RWPE1 (cell line): Measurements from ENCODE around the gene BABAM2.

ENCODE experiments used
- CTCF ChIA-PET: fragments of 350-600 bp; sonication (Branson Sonifier 250); formaldehyde crosslinking; extraction: SDS; loops from one replicate; lab custom pipeline; 2021; lab: Yijun Ruan, JAX
- POLR2A ChIA-PET: fragments of 400-600 bp; formaldehyde crosslinking; extraction: SDS; loops from one replicate; lab custom pipeline; 2020; ENCODE audit warnings: antibody characterized with exemption; ENCODE audit not compliant: low non-redundant PET; lab: Yijun Ruan, JAX
- DNase-seq: peaks from one replicate; pipeline ENCODE4 v3.0.0; 2012; ENCODE audit warnings: low spot score
- H3K27ac ChIP-seq: fragments of 450-650 bp; 2 replicates; pipeline ENCODE4 v1.5.1; 2017
- TF ChIP-seq, protein P1 (sequence below): fragments of 450-650 bp; conservative IDR thresholded peaks from 2 replicates; pipeline ENCODE4 v1.5.1; 2017; ENCODE audit warnings: low read depth, mild to moderate bottlenecking

BABAM2 gene

DNA sequence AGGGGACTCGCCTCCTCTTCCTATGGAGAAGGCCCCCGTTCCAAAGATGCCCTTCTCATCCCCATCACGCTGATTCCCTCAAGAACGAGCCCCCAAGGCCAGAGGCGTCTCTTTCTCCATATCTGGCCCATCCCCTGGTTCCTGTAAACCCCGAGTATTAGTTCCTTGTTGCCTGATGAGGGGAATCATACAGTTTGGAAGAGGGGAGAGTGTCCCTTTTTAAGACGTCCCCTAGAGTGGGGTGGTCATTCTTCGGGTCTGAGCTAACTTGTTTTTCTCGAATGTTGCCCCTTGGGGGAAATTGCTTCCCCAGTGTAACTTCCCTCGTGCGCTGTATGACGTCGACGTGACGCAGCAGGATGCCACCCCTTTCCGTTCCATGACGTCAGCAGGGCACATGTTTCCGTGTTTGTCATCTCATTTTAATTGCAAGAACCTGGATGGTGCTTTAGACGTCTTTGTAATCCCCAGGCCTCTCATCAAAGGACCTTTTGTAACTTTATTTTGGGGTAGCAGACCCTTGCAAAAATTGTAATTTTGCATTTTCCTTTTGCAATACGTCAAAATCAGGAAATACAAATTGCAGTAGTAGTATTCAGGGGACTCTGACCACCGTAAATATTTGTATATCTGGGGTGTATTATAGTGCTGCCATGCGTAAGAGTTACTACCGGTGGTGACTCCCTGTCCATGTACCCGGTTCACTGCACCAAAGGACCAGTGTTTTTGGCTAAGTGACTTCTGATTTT lies 569 bp downstream of the BABAM2 start:
- DNase-seq = peak; percentile 80
- CTCF ChIA-PET = interaction anchor here (0.5 kb wide), 1 partner anchor 359 kb away, joined by 4 read pairs; no protein-coding TSS in a partner anchor
- TF ChIP-seq, protein P1, sequence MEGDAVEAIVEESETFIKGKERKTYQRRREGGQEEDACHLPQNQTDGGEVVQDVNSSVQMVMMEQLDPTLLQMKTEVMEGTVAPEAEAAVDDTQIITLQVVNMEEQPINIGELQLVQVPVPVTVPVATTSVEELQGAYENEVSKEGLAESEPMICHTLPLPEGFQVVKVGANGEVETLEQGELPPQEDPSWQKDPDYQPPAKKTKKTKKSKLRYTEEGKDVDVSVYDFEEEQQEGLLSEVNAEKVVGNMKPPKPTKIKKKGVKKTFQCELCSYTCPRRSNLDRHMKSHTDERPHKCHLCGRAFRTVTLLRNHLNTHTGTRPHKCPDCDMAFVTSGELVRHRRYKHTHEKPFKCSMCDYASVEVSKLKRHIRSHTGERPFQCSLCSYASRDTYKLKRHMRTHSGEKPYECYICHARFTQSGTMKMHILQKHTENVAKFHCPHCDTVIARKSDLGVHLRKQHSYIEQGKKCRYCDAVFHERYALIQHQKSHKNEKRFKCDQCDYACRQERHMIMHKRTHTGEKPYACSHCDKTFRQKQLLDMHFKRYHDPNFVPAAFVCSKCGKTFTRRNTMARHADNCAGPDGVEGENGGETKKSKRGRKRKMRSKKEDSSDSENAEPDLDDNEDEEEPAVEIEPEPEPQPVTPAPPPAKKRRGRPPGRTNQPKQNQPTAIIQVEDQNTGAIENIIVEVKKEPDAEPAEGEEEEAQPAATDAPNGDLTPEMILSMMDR = no peak
- H3K27ac ChIP-seq = peak overlapping the region; percentile 91
- POLR2A ChIA-PET = interaction anchor here (0.8 kb wide), 1 partner anchor 499 kb away, joined by 3 read pairs; no protein-coding TSS in a partner anchor

DNA sequence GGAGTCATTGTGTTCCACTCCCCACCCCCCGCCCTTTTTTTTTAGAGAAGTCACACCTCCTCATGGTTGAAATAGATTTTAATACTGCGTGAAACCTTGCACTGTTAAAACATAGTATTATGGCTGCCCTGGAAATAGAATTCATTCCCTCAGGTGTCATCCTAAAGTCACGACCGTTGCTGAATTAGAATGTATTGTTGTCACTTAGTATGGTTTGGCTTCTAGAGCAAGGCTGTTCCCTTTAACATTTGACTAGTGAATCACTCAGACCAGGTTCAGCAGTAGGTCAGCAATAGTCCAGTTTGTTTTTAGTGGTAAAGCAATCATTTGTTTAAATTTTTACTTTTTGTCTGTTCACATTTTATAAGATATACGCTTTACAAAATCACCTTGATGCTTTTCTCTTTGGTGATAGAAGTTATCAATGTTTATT lies 1.2 kb downstream of the BABAM2 start:
- TF ChIP-seq, protein P1 = no peak
- ChIA-PET POLR2A (no interaction called here), CTCF (interaction anchor here (0.5 kb wide), 1 partner anchor 358 kb away, joined by 4 read pairs; no protein-coding TSS in a partner anchor)
- no peak for DNase-seq
- no peak overlapping the region for H3K27ac ChIP-seq

DNA sequence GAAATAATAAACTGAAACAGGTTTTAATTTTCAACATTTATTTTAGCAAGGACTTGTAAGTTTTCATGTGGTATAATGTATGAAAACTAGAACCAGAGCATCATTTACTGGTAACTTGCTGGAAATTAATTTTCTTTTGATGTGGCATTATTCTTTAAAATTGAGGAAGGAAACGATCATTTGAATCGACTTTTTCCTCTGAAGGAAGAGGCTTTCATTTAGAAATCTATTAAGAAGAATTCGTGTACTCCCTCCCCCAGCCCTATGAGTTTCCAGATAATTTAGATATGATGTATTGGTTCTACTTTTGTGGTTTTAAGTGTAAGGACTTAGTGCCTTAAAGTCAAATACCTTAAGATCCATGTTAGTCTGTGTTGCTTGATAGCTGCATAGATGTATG lies 2.5 kb downstream of the BABAM2 start:
- ChIA-PET POLR2A (no interaction called here), CTCF (interaction anchor here (0.6 kb wide), 1 partner anchor 750 kb away, joined by 4 read pairs; no protein-coding TSS in a partner anchor)
- TF ChIP-seq, protein P1 = no peak
- no peak for DNase-seq
- no peak overlapping the region for H3K27ac ChIP-seq

DNA sequence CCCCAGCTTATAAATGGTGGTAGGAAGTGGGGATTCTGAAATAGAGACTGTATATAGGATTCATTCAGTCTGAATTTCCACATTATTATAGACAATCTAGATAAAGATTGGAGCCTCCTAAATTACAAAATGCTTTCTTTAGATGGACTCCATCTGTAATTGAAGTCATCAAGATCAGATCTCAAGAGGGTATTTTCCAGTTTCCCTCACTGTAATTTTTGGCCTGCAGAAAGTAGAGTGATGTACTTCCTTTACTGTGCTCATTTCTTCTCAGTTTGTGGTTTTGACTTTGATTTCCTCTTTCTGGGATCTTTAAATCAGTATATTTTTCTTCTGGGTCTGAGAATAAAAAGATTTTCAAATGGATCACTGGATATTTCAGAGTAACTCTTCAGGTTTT lies 7.2 kb downstream of the BABAM2 start:
- no peak for DNase-seq
- POLR2A ChIA-PET = no interaction called here

DNA sequence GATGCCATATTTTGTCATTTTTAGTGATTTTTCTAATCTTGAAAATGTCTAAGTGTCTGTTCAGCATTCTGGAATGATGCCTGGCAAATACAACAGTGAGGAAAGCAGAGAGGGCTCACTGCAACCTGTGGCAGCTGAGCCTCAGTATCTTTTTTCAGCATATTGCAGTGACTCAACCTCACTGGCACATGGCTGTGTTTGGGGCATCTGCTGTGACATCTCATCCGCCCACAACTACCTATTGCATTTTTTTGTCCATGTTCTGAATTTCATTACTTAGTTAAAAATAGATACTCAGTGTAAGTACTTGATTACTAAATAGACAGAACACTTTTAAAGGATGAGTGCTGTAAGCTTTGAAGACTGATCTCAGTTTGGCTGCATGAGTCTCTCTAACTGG lies 10.7 kb downstream of the BABAM2 start:
- CTCF ChIA-PET = no interaction called here
- POLR2A ChIA-PET = no interaction called here

More for the DNA sequence above, 7.2 kb downstream of the BABAM2 start:
- no peak overlapping the region for H3K27ac ChIP-seq
- CTCF ChIA-PET = no interaction called here
- TF ChIP-seq, protein P1 = no peak

DNA sequence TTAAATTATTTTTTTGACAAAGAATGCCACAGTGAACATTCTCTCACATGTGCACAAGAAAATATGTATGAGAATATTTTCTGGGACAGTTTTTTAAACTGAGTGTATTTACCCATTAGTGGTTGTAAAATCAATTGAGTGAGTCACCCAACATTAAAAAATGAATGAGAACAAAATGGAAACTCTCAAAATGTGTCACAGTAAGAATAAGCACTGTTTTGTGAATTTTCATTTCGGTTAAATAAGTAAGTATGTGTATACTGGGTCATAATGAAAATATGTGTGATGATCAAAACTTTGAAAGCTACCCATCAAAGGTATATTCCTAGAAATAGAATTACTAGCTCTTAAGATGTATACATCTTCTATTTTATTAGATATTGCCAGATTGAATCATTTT lies 11.6 kb downstream of the BABAM2 start:
- POLR2A ChIA-PET = no interaction called here

More for the DNA sequence above, 10.7 kb downstream of the BABAM2 start:
- TF ChIP-seq, protein P1 = no peak
- DNase-seq = no peak
- H3K27ac ChIP-seq = no peak overlapping the region

More for the DNA sequence above, 11.6 kb downstream of the BABAM2 start:
- no peak overlapping the region for H3K27ac ChIP-seq
- no peak for DNase-seq
- CTCF ChIA-PET = no interaction called here
- TF ChIP-seq, protein P1 = no peak
